WTC11 (cell line): ENCODE results near the gene RFX8. TPM values are rescaled to one million over a fixed set of nuclear protein-coding genes. Genes with fewer than 3 reads are reported as not detected.

Experiments
- ATAC-seq: fragments of 200-7000 bp; cut with Tn5 transposase; 2 replicates; pipeline ENCODE4 v1.10.0; 2021; ENCODE audit warnings: mild to moderate bottlenecking, moderate library complexity
- CTCF ChIA-PET: fragments of 300-600 bp; sonication (Branson Sonifier 250); formaldehyde crosslinking; loops from one replicate; lab custom pipeline; 2021; ENCODE audit warnings: antibody characterized with exemption; lab: Charles Lee
- POLR2A ChIA-PET: fragments of 350-600 bp; sonication (Branson Sonifier 250); formaldehyde crosslinking; loops from one replicate; lab custom pipeline; 2021; ENCODE audit warnings: antibody characterized with exemption; lab: Charles Lee
- DNase-seq: peaks from one replicate; pipeline ENCODE4 v3.0.0; 2021; ENCODE audit warnings: low spot score
- H3K27ac Mint-ChIP-seq: 2 replicates; pipeline ENCODE4 v1.8.0; 2021; ENCODE audit warnings: mixed read lengths
- H3K27me3 Mint-ChIP-seq: 2 replicates; pipeline ENCODE4 v1.8.0; 2021; ENCODE audit warnings: low read depth, mild to moderate bottlenecking, moderate library complexity, mixed read lengths
- H3K36me3 Mint-ChIP-seq: 2 replicates; pipeline ENCODE4 v1.8.0; 2021; ENCODE audit warnings: mixed read lengths
- H3K4me1 Mint-ChIP-seq: 2 replicates; pipeline ENCODE4 v1.8.0; 2022; ENCODE audit warnings: mixed read lengths
- H3K4me3 Mint-ChIP-seq: 2 replicates; pipeline ENCODE4 v1.8.0; 2021; ENCODE audit warnings: mild to moderate bottlenecking, moderate library complexity, mixed read lengths
- H3K9me3 Mint-ChIP-seq: 2 replicates; pipeline ENCODE4 v1.8.0; 2021; ENCODE audit warnings: mixed read lengths
- ARID4B ChIP-seq: sonication (generic); formaldehyde crosslinking; IDR thresholded peaks from 2 replicates; pipeline ENCODE4 v1.8.0; 2023; ENCODE audit warnings: missing genetic modification reagents, mild to moderate bottlenecking, borderline replicate concordance
- CBFB ChIP-seq: sonication (generic); formaldehyde crosslinking; IDR thresholded peaks from 2 replicates; pipeline ENCODE4 v1.8.1; 2022; ENCODE audit warnings: mild to moderate bottlenecking, low read depth, missing genetic modification reagents
- ELF4 ChIP-seq: sonication (generic); formaldehyde crosslinking; IDR thresholded peaks from 2 replicates; pipeline ENCODE4 v1.8.1; 2022; ENCODE audit warnings: low read depth, mild to moderate bottlenecking, moderate library complexity, missing genetic modification reagents
- ETV6 ChIP-seq: sonication (generic); formaldehyde crosslinking; IDR thresholded peaks from 2 replicates; pipeline ENCODE4 v1.8.1; 2022; ENCODE audit warnings: mild to moderate bottlenecking, missing genetic modification reagents
- FOXJ3 ChIP-seq: sonication (generic); formaldehyde crosslinking; IDR thresholded peaks from 2 replicates; pipeline ENCODE4 v1.9.0; 2021; ENCODE audit warnings: missing genetic modification reagents, mild to moderate bottlenecking, borderline replicate concordance
- FOXK1 ChIP-seq: sonication (generic); formaldehyde crosslinking; IDR thresholded peaks from 2 replicates; pipeline ENCODE4 v1.8.0; 2022; ENCODE audit warnings: mild to moderate bottlenecking, moderate library complexity, missing genetic modification reagents
- FOXP1 ChIP-seq: sonication (generic); formaldehyde crosslinking; IDR thresholded peaks from 2 replicates; pipeline ENCODE4 v1.8.0; 2022; ENCODE audit warnings: missing genetic modification reagents, mild to moderate bottlenecking, moderate library complexity, borderline replicate concordance
- KAT7 ChIP-seq: sonication (generic); formaldehyde crosslinking; IDR thresholded peaks from 2 replicates; pipeline ENCODE4 v1.8.1; 2023; ENCODE audit warnings: missing genetic modification reagents, mild to moderate bottlenecking, borderline replicate concordance
- MYBL2 ChIP-seq: sonication (generic); formaldehyde crosslinking; IDR thresholded peaks from 2 replicates; pipeline ENCODE4 v1.8.1; 2023; ENCODE audit warnings: mild to moderate bottlenecking, moderate library complexity, missing genetic modification reagents
- PRRX2 ChIP-seq: fragments of 250-450 bp; sonication (Bioruptor Pico); IDR thresholded peaks from 2 replicates; pipeline ENCODE4 v1.8.0; 2021; ENCODE audit warnings: mild to moderate bottlenecking
- SOX15 ChIP-seq: fragments of 250-450 bp; sonication (Bioruptor Pico); IDR thresholded peaks from 2 replicates; pipeline ENCODE4 v1.9.0; 2021; ENCODE audit warnings: mild to moderate bottlenecking
- SP1 ChIP-seq: sonication (generic); formaldehyde crosslinking; conservative IDR thresholded peaks from 2 replicates; pipeline ENCODE4 v1.8.1; 2022; ENCODE audit warnings: missing genetic modification reagents
- TEAD1 ChIP-seq: sonication (generic); formaldehyde crosslinking; IDR thresholded peaks from 2 replicates; pipeline ENCODE4 v1.8.0; 2022; ENCODE audit warnings: mild to moderate bottlenecking, missing genetic modification reagents
- TP53 ChIP-seq: sonication (generic); formaldehyde crosslinking; IDR thresholded peaks from 2 replicates; pipeline ENCODE4 v1.8.1; 2023; ENCODE audit warnings: mild to moderate bottlenecking, missing genetic modification reagents
- ZNF138 ChIP-seq: sonication (generic); formaldehyde crosslinking; conservative IDR thresholded peaks from 2 replicates; pipeline ENCODE4 v1.8.1; 2022; ENCODE audit warnings: mild to moderate bottlenecking, moderate library complexity, missing genetic modification reagents
- ZNF232 ChIP-seq: sonication (generic); formaldehyde crosslinking; IDR thresholded peaks from 2 replicates; pipeline ENCODE4 v1.8.0; 2022; ENCODE audit warnings: mild to moderate bottlenecking, missing genetic modification reagents
- ZNF317 ChIP-seq: sonication (generic); formaldehyde crosslinking; IDR thresholded peaks from 2 replicates; pipeline ENCODE4 v1.8.1; 2023; ENCODE audit warnings: low read depth, mild to moderate bottlenecking, moderate library complexity, missing genetic modification reagents, borderline replicate concordance
- total RNA-seq: library from RNA; stranded (reverse); gene quantifications from 3 replicates; pipeline ENCODE4 v1.2.3, GENCODE V29; 2021
- TF ChIP-seq, protein P1 (sequence below): sonication (generic); formaldehyde crosslinking; IDR thresholded peaks from 2 replicates; pipeline ENCODE4 v1.8.1; 2023; ENCODE audit warnings: mild to moderate bottlenecking, missing genetic modification reagents, borderline replicate concordance
- TF ChIP-seq, protein P2 (sequence below): fragments of 250-450 bp; sonication (Bioruptor Pico); IDR thresholded peaks from 2 replicates; pipeline ENCODE4 v1.9.0; 2021; ENCODE audit warnings: moderate library complexity, mild to moderate bottlenecking, inconsistent platforms, borderline replicate concordance
- TF ChIP-seq, protein P3 (sequence below): sonication (generic); formaldehyde crosslinking; IDR thresholded peaks from 2 replicates; pipeline ENCODE4 v1.8.0; 2023; ENCODE audit warnings: mild to moderate bottlenecking, missing genetic modification reagents
- TF ChIP-seq, protein P4 (sequence below): sonication (generic); formaldehyde crosslinking; IDR thresholded peaks from 2 replicates; pipeline ENCODE4 v1.8.1; 2022; ENCODE audit warnings: low read depth, missing genetic modification reagents, borderline replicate concordance

The RFX8 gene
- total RNA-seq, 1 experiment from 2014 or later: 0.28 TPM

DNA sequence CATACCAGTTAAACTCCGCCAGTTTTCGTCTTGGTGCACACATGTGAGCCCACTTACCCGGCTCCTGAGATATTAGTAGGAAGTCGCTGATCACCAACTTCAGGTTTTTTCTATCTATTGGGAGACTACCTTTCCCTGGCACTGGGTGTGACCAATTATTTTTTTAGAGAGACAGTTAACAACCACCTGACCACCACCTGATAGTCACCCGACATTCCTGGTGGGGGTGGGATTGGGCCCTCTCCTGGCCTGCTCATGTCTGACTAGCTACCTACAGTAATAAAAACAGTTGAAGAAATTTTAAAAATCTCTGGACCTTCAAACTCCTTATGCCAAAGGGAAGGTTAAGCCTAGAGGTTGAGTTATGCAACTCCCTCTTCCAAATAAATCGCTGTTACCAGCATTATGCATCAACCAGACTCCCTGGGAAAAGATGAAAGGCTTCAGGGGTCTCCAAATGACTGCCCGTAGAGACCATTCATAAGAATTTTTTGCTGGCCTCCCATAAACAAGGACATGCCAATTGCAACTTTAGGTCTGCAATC, 115.4 kb downstream of the RFX8 start:
- Mint-ChIP-seq H3K27me3 (no peaks in the 10 kb centered on the region), H3K9me3 (no peaks in the 10 kb centered on the region), H3K4me3 (no peak overlapping the region), H3K27ac (no peak overlapping the region), H3K36me3 (no peaks in the 10 kb centered on the region), H3K4me1 (peaks cover 44% of the 10 kb centered on the region)
- no peak for DNase-seq
- no peak for TF ChIP-seq SP1 (CRISPR knock-in tag)
- TF ChIP-seq, protein P1, sequence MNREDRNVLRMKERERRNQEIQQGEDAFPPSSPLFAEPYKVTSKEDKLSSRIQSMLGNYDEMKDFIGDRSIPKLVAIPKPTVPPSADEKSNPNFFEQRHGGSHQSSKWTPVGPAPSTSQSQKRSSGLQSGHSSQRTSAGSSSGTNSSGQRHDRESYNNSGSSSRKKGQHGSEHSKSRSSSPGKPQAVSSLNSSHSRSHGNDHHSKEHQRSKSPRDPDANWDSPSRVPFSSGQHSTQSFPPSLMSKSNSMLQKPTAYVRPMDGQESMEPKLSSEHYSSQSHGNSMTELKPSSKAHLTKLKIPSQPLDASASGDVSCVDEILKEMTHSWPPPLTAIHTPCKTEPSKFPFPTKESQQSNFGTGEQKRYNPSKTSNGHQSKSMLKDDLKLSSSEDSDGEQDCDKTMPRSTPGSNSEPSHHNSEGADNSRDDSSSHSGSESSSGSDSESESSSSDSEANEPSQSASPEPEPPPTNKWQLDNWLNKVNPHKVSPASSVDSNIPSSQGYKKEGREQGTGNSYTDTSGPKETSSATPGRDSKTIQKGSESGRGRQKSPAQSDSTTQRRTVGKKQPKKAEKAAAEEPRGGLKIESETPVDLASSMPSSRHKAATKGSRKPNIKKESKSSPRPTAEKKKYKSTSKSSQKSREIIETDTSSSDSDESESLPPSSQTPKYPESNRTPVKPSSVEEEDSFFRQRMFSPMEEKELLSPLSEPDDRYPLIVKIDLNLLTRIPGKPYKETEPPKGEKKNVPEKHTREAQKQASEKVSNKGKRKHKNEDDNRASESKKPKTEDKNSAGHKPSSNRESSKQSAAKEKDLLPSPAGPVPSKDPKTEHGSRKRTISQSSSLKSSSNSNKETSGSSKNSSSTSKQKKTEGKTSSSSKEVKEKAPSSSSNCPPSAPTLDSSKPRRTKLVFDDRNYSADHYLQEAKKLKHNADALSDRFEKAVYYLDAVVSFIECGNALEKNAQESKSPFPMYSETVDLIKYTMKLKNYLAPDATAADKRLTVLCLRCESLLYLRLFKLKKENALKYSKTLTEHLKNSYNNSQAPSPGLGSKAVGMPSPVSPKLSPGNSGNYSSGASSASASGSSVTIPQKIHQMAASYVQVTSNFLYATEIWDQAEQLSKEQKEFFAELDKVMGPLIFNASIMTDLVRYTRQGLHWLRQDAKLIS (CRISPR knock-in tag): no peak
- no peak for TF ChIP-seq FOXP1 (CRISPR knock-in tag)
- TF ChIP-seq TP53 (CRISPR knock-in tag): no peak
- TF ChIP-seq CBFB (CRISPR knock-in tag): no peak
- TF ChIP-seq KAT7 (CRISPR knock-in tag): no peak
- TF ChIP-seq ELF4 (CRISPR knock-in tag): no peak
- no peak for TF ChIP-seq FOXK1 (CRISPR knock-in tag)
- TF ChIP-seq SOX15 (CRISPR knock-in tag): no peak
- TF ChIP-seq MYBL2 (CRISPR knock-in tag): no peak
- TF ChIP-seq, protein P2, sequence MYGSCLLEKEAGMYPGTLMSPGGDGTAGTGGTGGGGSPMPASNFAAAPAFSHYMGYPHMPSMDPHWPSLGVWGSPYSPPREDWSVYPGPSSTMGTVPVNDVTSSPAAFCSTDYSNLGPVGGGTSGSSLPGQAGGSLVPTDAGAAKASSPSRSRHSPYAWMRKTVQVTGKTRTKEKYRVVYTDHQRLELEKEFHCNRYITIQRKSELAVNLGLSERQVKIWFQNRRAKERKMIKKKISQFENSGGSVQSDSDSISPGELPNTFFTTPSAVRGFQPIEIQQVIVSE (CRISPR knock-in tag): no peak
- ChIA-PET CTCF (interaction anchor here (1.0 to 3.3 kb wide), 3 partner anchors 17 to 60 kb away, joined by 3 to 25 read pairs (median 12); no protein-coding TSS in a partner anchor), POLR2A (no interaction called here)
- ATAC-seq: no peak

- peaks cover 43% of the 10 kb centered on the region for H3K4me1 Mint-ChIP-seq
- no peaks in the 10 kb centered on the region for H3K36me3 Mint-ChIP-seq
- ChIA-PET POLR2A (interaction anchor here (0.6 kb wide), 1 partner anchor 303 kb away, joined by 3 read pairs; no protein-coding TSS in a partner anchor), CTCF (interaction anchor here (0.7 to 2.5 kb wide), 3 partner anchors 15 to 29 kb away, joined by 4 to 12 read pairs (median 5); no protein-coding TSS in a partner anchor)
- H3K9me3 Mint-ChIP-seq: no peaks in the 10 kb centered on the region
- ATAC-seq: no peak
- no peak overlapping the region for H3K4me3 Mint-ChIP-seq
- DNase-seq: no peak
- no peak overlapping the region for H3K27ac Mint-ChIP-seq
- no peaks in the 10 kb centered on the region; the same call in 1 of the 2 replicates for H3K27me3 Mint-ChIP-seq
- no peak for TF ChIP-seq ZNF232 (CRISPR knock-in tag)
- no peak for TF ChIP-seq PRRX2 (CRISPR knock-in tag)
- TF ChIP-seq FOXJ3 (CRISPR knock-in tag): no peak
- no peak for TF ChIP-seq ARID4B
- TF ChIP-seq, protein P3, sequence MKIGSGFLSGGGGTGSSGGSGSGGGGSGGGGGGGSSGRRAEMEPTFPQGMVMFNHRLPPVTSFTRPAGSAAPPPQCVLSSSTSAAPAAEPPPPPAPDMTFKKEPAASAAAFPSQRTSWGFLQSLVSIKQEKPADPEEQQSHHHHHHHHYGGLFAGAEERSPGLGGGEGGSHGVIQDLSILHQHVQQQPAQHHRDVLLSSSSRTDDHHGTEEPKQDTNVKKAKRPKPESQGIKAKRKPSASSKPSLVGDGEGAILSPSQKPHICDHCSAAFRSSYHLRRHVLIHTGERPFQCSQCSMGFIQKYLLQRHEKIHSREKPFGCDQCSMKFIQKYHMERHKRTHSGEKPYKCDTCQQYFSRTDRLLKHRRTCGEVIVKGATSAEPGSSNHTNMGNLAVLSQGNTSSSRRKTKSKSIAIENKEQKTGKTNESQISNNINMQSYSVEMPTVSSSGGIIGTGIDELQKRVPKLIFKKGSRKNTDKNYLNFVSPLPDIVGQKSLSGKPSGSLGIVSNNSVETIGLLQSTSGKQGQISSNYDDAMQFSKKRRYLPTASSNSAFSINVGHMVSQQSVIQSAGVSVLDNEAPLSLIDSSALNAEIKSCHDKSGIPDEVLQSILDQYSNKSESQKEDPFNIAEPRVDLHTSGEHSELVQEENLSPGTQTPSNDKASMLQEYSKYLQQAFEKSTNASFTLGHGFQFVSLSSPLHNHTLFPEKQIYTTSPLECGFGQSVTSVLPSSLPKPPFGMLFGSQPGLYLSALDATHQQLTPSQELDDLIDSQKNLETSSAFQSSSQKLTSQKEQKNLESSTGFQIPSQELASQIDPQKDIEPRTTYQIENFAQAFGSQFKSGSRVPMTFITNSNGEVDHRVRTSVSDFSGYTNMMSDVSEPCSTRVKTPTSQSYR (CRISPR knock-in tag): no peak
- TF ChIP-seq, protein P4, sequence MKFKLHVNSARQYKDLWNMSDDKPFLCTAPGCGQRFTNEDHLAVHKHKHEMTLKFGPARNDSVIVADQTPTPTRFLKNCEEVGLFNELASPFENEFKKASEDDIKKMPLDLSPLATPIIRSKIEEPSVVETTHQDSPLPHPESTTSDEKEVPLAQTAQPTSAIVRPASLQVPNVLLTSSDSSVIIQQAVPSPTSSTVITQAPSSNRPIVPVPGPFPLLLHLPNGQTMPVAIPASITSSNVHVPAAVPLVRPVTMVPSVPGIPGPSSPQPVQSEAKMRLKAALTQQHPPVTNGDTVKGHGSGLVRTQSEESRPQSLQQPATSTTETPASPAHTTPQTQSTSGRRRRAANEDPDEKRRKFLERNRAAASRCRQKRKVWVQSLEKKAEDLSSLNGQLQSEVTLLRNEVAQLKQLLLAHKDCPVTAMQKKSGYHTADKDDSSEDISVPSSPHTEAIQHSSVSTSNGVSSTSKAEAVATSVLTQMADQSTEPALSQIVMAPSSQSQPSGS (CRISPR knock-in tag): no peak
- no peak for TF ChIP-seq CBFB (CRISPR knock-in tag)
- no peak for TF ChIP-seq ETV6 (CRISPR knock-in tag)
- TF ChIP-seq ZNF317 (CRISPR knock-in tag): no peak
- no peak for TF ChIP-seq ZNF138 (CRISPR knock-in tag)
- TF ChIP-seq TEAD1 (CRISPR knock-in tag): no peak
Observed at GRCh38 chr2:101357376-101357775, 117.5 kb downstream of the RFX8 start.
